OCI-LY3 (cell line): ENCODE measurements around the gene ALPG.
"Not testable (repeated sequence)": the region's sequence is repeated elsewhere in the genome, so short reads cannot be mapped to it uniquely, and the experiment has no call there.

Experiments
- CTCF ChIP-seq: fragments of 200-600, 300-600 bp; sonication (generic); IDR thresholded peaks from 2 replicates; pipeline ENCODE4 v1.5.1; 2014; ENCODE audit warnings: antibody characterized with exemption, low read length, low read depth
- EZH2phosphoT487 ChIP-seq: fragments of 200-600 bp; shearing (Covaris generic); IDR thresholded peaks from 2 replicates; pipeline ENCODE4 v1.6.1; 2018; ENCODE audit warnings: antibody characterized with exemption, mixed run types, low read depth

- TF ChIP-seq CTCF, EZH2phosphoT487: not testable (repeated sequence)
Measured at GRCh38 chr2:232366461-232366860, 40.2 kb upstream of the ALPG start.
